ENCODE data around the gene VAV1.

GRCh38 chr19:6876748-6877147 is 104.2 kb downstream of the VAV1 start:
- no peak for TF ChIP-seq REST (IDR thresholded peaks at IDR 0.05; ENCODE audit: insufficient read depth in 1 of 2, low read depth in 2 of 2, low read length in 2 of 2)
- TF ChIP-seq TAF1 (IDR thresholded peaks at IDR 0.05; ENCODE audit: borderline replicate concordance, insufficient read depth, low read length), result no peak
- no peak for TF ChIP-seq POLR2AphosphoS5 (IDR thresholded peaks at IDR 0.05; ENCODE audit: low read depth, low read length)
- TF ChIP-seq SIN3A (IDR thresholded peaks at IDR 0.05; ENCODE audit: borderline replicate concordance, insufficient read depth, low read length), result no peak
